GM08714 (cell line): ENCODE data around the gene TMEM74B.

Experiments
- H3K4me3 ChIP-seq: fragments of 200-500 bp; sonication (Bioruptor generic); 2 replicates; pipeline ENCODE4 v1.5.1; 2014; ENCODE audit warnings: mild to moderate bottlenecking, low read length, inconsistent platforms
- ZNF274 ChIP-seq: IDR thresholded peaks from 2 replicates; pipeline ENCODE4 v1.6.1; 2012; ENCODE audit warnings: mild to moderate bottlenecking, low read depth, low read length

The TMEM74B gene

GRCh38 chr20:1212023-1212422, 27.2 kb upstream of the TMEM74B start:
- no peak for TF ChIP-seq ZNF274
- no peak overlapping the region for H3K4me3 ChIP-seq

GRCh38 chr20:1210501-1210900, 25.7 kb upstream of the TMEM74B start:
- no peak for TF ChIP-seq ZNF274
- no peak overlapping the region for H3K4me3 ChIP-seq

GRCh38 chr20:1209447-1210387, 24.9 kb upstream of the TMEM74B start:
- no peak overlapping the region for H3K4me3 ChIP-seq
- no peak for TF ChIP-seq ZNF274

DNA sequence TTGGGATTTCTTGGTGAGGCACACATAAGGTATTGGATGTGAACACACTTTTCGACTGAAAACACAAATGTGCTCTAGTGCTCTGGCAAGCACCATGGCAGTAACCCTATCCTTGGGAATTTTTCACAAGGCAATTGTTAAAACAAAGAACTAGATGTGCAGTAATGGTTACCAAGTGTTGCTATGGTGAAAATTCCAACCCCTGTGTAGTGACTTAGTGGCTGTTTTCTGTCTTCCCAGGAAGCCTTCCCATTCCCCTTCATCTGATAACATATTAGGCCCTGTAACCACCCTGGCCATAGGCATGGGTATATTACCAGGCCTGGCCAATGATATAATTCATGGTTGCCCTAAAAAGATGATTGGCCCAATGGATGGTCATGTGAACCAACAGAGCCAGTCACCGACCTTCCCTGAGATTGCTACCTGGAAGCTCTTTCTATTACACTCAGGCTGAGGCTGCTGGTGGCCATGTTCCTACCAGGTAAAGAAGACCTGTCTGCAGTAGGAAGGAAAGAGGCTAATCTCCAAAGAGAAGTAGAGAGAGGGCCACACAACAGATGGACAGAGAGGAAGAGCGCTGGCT, 22.6 kb upstream of the TMEM74B start:
- no peak overlapping the region for H3K4me3 ChIP-seq
- no peak for TF ChIP-seq ZNF274

- no peak overlapping the region for H3K4me3 ChIP-seq
- no peak for TF ChIP-seq ZNF274
These were observed 21.8 kb upstream of the TMEM74B start for GRCh38 chr20:1206366-1207148.

DNA sequence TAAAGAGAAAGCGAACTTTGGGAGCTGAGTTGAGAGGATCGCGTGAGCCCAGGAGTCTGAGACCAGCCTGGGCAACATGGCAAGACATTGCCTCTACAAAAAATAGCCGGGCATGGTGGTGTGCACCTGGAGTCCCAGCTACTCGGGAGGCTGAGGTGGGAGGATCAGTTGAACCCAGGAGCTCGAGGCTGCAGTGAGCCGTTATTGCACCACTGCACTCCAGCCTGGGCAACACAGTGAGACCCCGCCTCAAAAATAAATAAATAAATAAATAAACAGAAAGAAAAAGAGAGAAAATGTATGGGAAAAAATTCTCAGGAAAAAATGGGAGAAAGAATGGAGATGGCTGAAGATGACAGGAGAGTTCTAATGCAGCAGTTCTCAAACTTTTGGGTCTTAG, 21.0 kb upstream of the TMEM74B start:
- no peak for TF ChIP-seq ZNF274
- H3K4me3 ChIP-seq, result no peak overlapping the region

- H3K4me3 ChIP-seq, result no peak overlapping the region
- no peak for TF ChIP-seq ZNF274
These were observed 19.8 kb upstream of the TMEM74B start for GRCh38 chr20:1204576-1204975.

DNA sequence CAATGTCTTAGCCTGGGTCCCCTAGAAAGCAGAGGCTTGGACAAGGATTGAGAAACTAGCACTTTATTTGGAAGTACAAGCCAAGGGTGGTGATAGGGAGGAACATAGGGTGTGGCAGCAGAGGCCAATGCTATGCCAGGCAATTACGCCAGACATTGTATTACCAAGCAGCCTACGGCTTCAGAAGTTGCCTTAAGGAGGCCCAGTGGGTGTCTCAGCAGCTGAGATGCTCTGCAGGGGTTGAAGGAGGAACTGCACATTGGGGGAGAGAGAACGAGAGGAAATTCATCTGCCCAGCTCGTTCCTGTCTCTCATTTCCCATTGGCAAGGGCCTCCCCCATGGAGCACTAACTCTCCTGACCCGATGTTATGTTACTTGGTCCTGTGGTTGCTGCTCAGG, 19.3 kb upstream of the TMEM74B start:
- TF ChIP-seq ZNF274, result no peak
- no peak overlapping the region for H3K4me3 ChIP-seq

DNA sequence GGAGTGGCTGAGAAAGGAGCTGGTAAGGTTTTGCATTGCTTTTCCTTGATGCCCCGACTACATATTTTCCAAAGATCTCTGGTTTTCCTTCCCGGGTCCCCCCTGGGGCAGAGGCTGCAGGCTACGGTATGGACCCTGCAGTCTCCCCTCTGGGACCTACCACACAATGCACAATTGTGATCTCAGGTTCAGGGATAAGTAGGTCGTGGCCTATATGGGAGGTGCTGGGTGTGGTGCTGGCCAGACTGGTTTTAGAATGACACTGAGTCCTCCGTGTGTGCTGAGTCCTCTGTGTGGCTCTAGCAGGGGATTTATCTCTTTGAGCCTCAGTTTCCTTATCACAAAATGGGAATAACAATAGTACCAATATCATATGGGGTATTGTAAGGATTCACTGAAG, 18.8 kb upstream of the TMEM74B start:
- H3K4me3 ChIP-seq, result no peak overlapping the region
- no peak for TF ChIP-seq ZNF274

DNA sequence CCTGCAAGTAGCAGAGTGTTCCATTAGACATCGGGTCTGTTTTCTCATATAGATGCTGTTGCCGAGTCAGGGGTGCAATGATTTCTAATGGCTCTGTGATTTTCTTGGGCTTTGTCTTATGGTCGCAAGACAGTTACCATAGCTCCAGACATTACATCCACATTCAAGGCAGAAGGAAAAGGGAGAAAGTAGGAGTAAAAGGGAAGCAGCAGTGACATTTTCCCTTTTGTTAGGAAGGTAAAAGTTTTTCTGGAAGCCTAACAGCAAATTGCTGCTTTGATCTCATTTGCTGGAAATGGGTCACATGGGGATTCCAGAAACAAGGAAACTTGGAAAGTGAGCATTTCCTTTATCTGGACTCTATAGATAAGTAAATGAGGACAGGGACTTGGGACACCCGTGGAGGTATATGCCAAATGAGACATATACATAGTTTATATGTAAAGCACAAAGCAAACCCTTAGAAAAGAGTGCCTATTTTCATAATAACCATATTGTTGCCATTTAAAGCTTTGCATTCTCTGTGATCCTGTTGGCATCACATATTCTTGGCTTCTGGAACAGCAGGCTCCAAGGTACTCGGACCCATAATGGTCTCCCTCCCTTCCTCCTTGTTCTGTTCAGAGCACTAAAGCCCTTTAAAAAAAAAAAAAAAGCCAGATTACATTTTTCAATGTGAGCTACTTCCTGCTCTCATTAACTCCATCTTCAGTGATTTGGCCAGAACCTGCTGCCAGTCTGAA, 18.2 kb upstream of the TMEM74B start, which contains the start of gene C20orf202:
TSS of gene C20orf202 (plus strand) at position 693 of the 743 bp plus-strand sequence. CDS start 132 bp downstream, outside the sequence.
- no peak within 1 kb of the TSS for H3K4me3 ChIP-seq
- no peak for TF ChIP-seq ZNF274

DNA sequence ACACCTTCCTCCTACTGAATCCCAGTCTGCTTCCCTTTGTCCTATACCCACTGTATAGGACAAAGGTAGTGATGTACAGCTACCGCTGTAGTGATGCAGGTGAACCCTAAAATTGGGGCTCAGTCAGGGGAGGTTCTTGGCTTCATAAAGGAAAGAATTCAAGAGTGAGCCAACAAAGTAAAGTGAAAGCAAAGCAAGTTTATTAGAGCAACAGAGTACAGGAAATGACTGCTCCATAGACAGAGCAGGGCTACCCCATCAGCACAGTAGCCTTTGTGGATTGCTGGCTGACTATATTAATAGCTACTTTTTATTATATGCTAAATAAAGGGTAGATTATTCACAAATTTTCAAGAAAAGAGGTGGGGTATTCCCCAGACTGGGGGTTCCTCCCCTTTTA, 15.2 kb upstream of the TMEM74B start:
- no peak overlapping the region for H3K4me3 ChIP-seq
- no peak for TF ChIP-seq ZNF274

- TF ChIP-seq ZNF274, result no peak
- no peak overlapping the region for H3K4me3 ChIP-seq
These were observed 14.6 kb upstream of the TMEM74B start for GRCh38 chr20:1199212-1199873.

DNA sequence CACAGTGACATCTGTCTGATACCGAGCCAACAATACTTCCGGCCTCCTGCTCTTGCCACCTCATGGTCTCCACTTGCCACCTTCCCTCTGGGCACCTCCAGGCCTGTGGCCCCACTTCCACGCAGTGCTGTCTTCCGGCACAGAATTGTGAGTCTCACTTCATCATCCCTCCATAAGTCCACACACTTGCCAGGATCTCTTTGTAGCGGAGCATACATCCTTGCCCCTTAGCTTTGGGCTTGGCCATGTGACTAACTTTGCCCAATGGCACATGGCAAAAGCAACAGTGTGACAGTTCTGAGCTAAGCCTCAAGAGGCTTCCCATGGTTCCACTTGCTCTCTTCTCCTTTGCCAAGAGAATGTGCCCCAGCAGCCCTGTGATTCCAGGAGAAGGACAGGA, 14.0 kb upstream of the TMEM74B start:
- TF ChIP-seq ZNF274, result no peak
- no peak overlapping the region for H3K4me3 ChIP-seq
